Stimulated activated naive CD4-positive, alpha-beta T cell treated with Interleukin-2 at 50 U/mL for 16 hours (primary cell): Measurements from ENCODE around the gene PPP4R3A.
"Not testable (repeated sequence)": the region's sequence is repeated elsewhere in the genome, so short reads cannot be mapped to it uniquely, and the experiment has no call there.

Source experiments
- DNase-seq: peaks from one replicate; lab custom pipeline; 2025; lab: John Stamatoyannopoulos, UW

The PPP4R3A gene

DNA sequence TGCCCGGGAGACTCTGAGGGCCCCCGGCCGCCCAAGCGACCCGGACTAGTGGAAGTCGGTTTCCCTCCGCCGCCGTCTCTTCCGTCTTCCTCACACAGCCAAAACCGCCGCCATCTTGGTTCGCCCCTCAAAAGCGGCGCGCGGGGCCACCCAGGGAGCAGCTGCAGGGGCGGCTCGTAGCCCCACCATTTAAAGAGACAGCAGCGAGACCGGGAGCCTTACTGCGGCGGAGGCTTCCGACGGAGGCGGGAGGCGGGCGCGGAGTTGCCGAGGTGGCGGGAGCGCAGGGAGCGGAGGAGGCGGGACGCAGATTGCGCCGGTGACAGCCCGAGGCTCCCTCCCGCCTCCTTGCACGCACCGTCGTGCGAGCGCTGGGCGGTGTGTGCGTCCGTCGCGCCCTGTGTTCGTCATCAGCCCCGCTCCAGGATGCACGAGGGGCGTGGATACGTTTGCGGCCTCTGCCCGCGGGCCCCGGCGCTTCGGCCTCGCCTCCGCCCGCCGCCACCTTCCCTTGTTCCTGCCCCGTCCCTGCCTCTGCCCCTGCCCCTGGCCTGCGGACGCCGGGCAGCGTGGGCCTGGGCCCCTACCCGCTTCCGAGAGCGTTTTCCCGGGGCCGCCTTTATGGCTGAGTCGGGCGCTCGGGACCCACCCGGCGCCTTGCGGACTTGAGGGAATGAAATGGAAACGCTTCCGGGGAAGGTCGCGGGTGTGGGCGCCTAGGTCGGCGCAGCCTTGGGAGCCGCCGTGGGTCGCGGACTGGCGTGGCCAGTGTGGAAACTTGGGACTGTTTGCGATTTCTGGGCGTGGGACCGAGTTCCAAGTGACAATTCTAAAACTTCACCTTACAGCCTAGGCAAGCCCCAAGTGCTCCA lies at the start of gene PPP4R3A:
PPP4R3A (minus strand) TSS at position 140 of the 872 bp plus-strand sequence. CDS start 663 bp downstream, outside the sequence.
- peak; percentile 96 for DNase-seq

DNA sequence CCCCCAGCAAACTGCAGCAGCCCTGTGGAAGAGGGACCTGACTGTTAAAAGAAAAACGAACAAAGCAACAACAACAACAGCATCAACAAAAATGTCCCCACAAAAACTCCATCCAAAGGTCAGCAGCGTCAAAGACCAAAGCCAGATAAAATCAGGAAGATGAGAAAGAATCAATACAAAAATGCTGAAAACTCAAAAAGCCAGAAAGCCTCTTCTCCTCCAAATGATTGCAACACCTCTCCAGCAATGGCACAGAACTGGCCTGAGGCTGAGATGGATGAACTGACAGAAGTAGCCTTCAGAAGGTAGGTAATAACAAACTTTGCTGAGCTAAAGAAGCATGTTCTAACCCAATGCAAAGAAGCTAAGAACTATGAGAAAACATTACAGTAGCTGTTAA lies 45.4 kb upstream of the PPP4R3A start:
- DNase-seq: no peak

DNA sequence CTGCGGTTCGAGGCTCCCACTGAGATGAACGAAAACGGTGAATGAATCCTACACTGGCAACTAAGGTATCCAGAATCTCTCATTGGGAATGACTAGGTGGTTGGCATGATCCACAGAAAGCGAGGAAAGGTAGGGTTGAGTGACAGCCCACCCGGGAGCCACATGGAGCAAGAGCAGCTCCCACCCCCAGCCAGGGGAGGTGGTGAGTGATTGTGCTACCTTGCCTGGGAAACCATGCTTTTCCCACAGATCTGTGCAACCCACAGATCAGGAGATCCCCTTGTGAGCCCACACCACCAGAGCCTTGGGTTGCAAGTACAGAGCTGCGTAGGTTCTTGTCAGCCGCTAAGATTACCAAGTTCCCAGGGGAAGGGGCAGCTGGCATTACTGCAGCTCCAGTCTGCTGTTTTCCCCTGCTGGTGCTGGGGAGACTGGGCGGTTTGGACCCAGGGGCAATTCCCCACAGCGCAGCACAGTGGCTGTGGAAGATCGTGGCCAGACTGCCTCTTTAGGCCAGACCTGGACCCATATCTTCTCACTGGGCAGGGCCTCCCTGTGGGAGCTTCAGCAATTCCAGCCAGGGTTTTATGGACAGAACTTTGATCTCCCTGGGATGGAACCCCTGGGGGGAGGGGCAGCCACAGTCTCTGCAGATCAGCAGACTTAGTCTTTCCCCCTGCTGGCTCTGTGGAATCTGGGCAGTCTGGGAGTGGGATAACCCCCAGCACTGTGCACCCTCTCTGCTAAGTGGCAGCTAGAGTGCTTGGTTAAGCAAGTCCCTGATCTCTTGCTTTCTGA lies 44.6 kb upstream of the PPP4R3A start:
- DNase-seq: no peak

DNA sequence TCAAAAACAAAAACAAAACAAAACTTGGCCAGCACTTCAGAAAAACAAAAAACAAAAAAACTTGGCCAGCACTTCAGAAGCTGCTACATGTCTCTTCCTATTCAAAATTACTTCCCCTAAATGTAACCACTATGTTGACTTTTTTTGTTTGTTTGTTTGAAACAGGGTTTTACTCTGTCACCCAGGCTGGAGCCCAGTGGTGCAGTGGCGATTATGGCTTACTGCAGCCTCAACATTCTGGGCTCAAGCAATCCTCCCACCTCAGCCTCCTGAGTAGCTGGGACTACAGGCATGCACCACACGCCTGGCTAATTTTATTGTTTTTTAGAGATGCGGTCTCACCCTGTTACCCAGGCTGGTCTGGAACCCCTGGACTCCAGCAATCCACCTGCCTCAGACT lies 38.0 kb upstream of the PPP4R3A start:
- DNase-seq: no peak

DNA sequence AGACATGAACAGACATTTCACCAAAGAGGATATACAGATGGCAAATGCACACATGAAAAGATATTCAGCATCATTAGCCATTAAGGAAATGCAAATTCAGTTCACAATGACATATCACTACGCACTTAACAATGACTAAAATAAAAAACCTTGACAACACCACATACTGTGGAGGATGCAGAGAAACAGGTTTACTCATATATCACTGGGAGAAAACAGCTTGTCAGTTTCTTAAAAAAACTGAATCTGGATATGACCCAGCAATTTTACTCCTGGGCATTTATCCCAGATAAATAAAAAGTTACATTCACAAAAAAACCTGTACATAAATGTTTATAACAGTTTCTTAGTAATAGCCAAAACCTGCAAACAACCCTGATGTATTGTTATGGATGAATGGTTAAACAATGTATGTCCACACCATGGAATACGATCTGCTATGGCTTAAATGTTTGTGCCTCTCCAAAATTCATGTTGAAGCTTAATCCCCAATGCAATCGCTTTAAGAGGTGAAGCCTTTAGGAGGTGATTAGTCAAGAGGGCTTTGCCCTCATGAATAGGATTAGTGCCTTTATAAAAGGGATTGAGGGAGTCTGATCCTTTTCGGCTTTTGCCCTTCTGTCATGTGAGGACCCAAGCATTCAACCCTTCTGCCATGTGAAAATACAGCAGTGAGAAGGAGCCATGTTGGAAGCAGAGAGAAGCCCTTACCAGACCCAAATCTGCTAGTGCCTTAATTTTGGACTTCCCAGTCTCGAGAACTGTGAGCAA lies 36.0 kb upstream of the PPP4R3A start:
- DNase-seq: no peak

DNA sequence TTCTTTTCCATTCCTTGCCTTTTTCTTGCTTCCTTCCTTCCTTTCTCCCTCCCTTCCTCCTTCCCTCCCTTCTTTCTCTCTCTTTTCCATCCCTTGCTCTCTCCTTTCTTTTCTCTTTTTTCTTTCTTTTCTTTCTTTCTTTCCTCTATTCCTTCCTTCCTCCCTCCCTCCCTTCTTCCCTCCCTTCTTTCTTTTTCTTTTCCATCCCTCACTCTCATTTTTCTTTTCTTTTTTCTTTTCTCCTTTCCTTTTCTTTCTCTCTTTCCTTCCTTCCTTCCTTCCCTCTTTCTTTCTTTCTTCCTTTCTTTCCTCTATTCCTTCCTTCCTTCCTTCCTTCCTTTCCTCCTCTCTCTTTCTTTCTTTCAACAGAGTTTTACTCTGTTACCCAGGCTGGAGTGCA lies 35.1 kb upstream of the PPP4R3A start:
- no peak for DNase-seq

DNA sequence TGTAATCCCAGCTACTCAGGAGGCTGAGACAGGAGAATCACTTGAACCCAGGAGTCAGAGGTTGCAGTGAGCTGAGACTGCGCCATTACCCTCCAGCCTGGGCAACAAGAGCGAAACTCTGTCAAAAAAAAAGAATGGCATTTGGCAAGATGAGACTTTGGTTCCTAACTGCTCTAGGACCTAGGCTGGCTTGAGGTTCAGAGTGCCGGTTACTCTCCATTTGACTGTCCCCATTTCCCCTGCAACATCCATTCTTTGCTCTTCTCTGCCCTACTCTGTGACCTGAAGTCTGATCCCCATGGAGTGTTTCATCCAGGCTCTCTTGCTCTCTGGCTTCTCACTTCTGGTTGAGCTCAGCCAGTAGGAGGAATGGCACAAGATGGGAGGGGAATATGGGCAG lies 26.2 kb upstream of the PPP4R3A start:
- no peak for DNase-seq

DNA sequence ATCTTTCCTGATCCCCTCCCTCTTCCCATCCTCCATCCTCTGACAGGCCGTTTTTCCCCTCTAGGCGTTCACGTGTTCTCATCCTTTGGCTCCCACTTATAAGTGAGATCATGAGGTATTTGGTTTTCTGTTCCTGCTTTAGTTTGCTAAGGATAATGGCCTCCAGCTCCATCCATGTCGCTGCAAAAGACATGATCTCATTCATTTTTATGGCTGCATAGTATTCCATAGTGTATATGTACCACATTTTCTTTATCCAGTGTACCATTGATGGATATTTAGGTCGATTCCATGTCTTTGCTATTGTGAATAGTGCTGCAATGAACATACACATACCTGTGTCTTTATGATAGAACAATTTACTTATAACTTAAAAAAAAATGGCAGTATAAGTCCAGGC lies 23.9 kb upstream of the PPP4R3A start:
- DNase-seq: not testable (repeated sequence)

DNA sequence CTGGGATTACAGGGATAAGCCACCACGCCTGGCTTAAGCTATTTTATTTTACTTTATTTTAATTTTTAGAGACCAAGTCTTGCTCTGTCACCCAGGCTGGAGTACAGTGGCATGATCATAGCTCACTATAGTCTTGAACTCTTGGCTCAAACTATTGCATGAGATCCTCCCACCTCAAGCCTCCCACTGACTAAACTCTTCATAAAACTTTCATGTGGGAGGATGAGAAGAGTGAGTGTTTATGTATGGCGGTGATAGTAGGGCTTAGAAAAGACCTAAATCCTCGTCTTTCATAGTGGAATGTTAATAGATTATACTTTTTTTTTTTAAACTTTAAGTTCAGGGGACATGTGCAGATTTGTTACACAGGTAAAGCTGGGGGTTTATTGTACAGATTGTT lies 23.5 kb upstream of the PPP4R3A start:
- no peak for DNase-seq

DNA sequence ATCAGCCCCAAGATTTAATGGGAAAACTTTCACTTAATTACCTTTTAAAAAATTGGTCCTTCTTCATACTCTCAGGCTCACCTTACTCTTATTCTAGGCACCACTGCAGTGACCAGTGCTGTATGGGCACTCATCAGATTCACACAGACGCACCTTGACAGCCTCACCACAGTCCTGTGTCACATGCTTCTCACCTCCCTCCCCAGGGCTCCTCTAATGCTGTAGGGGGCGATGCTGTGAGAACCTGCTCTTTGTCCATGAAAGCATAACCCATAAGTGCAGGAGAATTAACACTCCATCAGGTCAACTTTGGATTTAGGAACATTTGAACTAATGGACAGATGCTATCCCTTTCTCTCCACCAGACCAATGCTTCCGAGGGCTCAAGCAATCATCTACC lies 13.9 kb upstream of the PPP4R3A start:
- no peak for DNase-seq

DNA sequence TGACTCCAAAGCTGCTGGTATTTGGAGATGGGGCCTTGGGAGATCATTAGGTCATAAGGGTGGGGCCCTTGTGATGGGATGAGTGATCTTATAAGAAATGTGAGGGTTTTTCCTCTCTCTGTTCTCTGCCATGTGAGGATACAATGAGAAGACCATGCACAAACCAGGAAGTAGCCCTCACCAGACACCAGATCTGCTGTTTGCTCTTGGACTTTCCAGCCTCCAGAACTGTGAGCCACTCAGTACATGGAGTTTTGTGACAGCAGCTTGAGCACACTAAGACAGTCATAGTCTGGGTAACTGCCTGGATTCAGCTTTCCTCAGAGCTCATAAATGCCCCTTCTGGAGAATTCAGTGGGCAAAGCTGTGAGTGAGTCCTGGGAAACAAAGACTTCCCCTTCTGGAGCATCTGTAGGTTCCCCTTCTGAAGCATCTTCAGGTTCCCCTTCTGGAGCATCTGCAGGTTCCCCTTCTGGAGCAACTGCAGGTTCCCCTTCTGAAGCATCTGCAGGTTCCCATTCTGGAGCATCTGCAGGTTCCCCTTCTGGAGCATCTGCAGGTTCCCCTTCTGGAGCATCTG lies 11.0 kb upstream of the PPP4R3A start:
- no peak for DNase-seq

DNA sequence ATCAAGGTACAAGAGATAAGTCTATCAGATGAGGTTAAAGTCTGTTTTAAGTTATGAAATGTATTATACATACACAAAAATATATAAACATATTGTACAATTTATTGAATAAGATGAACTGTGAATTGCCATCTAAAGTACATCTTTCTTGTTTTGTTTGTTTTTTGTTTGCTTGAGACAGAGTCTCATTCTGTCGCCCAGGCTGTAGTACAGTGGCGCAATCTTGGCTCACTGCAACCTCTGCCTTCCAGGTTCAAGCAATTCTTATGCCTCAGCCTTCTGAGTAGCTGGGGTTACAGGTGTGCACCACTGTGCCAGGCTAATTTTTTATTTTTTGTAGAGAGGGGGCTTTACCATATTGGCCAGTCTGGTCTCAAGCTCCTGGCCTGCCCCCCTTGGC lies 10.0 kb upstream of the PPP4R3A start:
- no peak for DNase-seq

DNA sequence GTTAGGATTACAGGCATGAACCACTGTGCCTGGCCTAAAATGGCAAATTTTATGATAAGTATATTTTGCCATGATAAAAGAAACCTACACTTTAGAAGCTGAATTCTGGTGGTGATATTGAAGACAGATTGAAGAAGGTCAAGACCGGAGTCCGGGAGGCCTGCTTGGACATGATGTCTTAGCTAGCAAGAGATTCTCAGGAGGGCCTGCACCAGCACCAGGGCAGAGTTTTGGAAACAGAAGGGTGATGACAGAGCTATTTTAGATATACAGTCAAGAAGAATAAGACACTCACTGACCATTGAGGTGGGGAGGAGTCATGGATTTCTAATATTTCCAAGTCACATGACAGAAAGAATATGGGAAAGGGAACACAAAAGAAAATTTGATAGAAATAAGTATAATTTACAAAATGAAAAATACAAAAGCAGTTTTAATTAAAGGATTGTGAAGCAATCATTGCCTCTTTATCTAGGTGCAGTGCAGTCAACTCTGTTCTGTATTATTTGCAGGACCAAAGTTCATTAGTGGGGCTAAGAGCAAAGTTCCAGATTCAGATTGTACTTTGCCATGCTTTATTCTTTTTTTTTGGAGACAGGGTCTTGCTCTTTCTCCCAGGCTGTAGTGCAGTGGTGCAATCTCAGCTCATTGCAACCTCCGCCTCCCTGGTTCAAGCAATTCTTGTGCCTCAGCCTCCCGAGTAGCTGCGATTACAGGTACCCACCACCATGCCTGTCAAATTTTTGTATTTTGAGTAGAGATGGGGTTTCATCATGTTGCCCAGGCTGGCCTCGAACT lies 9.3 kb upstream of the PPP4R3A start:
- DNase-seq: no peak

DNA sequence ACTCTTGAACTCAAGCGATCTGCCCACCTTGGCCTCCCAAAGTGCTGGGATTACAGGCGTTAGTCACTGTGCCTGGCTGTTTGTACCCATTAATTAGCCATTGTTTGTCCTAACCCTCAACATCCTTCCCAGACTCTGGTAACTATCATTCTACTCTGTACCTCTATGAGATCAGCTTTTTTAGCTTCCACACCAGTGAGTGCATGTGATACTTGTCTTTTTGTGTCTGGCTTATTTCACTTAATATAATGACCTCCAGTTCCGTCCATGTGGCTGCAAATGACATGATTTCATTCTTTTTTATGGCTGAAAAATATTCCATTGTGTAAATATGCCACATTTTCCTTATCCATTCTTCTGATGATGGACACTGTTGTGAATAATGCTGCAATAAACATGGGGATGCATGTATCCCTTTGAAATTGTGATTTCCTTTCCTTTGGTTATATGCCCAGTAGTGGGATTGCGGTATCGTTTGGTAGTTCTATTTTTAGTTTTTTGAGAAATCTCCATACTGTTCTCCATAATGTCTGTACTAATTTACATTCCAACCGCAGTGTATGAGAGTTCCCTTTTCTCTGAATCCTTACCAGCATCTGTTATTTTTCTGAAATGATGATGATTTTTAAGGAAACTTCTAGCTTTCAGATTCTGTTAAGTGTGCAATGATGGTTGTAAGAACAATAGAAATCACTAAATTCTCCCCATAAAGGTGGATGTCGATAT lies 6.7 kb upstream of the PPP4R3A start:
- DNase-seq: no peak

DNA sequence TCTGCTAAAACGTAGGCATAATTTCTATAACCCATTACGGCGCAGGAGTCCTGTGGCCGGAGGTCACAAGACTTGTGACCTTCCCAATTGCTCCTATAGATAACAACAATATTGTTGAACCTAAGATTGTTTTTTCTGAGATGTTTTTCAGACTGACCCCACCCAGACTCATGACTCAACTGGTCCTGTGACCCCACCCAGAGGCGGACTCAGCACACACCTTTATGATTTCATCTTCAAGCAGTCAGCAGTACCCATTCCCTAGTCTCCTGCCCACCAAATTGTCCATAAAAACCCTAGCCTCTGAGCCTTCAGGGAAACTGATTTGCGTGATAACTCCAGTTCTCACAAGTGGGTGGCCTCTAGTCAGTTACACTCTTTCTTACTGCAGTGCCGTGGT lies 5.9 kb upstream of the PPP4R3A start:
- no peak for DNase-seq

DNA sequence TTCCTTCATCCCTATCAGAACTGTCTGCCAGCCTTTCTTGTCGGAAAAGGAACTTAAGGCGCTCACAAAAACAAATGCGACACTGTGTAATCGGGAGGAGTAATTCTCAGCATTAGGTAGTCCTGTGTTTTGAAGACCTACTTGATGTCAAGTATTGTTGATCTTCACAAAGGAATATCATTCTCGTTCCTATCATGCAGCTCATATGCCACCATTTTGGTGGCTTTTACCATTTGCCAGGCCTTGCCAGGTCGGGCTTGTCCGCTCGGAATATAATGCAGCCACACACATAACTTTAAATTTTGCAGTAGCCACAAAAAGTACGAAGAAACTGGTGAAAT lies 903 bp upstream of the PPP4R3A start:
- no peak for DNase-seq

DNA sequence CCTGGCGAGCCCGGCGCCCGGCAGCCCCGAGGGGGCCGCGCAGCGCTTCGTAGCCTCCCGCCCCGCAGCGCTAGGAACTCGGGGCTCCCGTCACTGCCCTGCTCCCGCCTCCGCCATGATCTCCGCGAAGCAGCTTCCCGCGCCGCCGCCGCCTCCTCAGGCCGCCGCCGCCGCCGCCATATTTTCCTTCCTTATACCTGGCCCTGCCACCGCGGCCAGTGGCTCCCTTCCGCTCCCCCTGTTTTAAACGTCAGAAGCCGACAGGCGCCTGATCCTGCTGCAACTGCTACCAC lies 286 bp downstream of the PPP4R3A start:
- no peak for DNase-seq

DNA sequence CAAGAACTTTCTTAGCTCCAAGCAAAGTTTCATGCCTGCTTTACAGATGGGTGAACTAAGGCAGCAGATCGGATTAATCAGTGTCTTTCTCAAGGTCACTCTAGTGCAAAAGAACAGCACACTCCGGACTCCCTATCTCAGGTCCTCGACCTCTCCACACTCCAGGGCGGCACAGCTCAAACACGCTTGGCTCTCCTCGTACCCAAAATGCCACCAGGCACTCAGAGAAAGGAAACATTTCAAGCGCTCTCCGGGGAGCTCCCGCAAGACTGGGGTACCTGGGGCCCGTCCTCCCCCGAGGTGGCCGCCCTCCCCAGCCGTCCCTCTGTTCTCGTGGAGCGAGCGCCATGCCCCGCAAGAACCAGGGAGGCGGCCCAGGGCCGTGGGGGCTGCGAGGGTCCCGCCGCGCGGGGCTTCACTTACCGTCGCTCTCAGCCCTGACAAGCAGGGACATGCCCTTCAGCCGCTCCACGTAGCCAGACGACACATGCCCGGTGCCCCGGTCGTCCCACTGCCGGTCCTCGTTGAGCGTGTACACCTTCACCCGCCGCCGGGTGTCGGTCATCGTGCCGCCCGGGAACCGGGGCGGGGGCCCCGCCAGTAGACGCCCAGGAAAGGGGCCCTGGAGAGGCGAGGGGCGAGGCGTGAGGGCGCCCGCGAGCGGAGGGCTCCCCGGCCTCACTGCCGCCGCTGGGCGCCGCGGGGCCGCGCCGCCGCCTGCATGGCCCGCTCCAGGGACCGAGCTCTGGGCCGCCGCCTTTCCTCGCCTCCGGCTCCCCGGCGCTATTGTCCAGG lies 830 bp downstream of the PPP4R3A start:
- DNase-seq: peak; percentile 50

DNA sequence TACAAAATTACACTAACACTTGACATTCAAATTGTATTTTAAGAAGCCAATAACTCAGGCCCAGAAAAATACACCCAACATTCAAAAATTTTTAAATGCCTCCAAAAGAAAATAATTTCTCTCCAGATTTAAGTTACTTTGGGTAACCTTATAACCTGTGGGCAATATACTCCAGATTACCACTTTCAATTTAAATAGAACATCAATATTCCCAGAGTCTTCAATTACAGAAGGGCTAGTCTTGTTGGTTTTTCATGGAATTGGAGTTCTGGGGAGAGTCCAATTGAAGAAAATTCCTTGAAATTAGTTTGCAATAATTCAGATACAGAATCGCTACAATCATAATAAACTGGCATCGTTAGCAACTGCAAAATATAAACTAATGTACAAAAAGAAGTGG lies 2.0 kb downstream of the PPP4R3A start:
- DNase-seq: no peak

DNA sequence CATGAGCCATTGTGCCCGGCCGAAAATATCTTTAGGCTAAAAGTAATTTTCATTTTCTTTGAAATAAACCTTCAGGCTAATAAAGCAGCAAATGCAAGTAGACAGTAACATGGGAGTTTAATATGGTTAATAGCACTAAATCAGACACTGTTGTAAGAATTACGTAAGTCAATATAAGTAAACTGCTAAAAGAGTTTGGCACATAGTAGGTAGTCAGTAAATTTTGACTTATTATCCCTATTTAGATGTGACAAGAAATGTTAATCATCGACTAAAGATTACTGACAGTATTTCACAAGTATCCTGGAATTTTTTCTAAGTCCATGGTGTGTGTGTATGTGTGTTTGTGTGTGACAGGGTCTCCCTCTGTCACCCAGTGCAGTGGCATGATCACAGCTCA lies 3.9 kb downstream of the PPP4R3A start:
- DNase-seq: no peak
